Natural killer cell treated with Interleukin-12 subunit alpha and Interleukin-12 subunit beta and Interleukin-15 and Interleukin-18, amount 100 ng/mL, for 72 hours (primary cell): ENCODE data around the gene AGTR1. TPM values are rescaled to one million over a fixed set of nuclear protein-coding genes. Genes with fewer than 3 reads are reported as not detected.

Experiments
- ATAC-seq, 2 donors: fragments of 150-1000 bp; cut with Tn5 transposase in 1 of 2; sonication (Bioruptor Pico), chemical (Tn5 transposase) in 1 of 2; 2 replicates each; pipeline ENCODE4 v1.10.0; 2021
- DNase-seq: peaks from one replicate; pipeline ENCODE4 v3.0.0; 2022; ENCODE audit warnings: low spot score
- H3K27ac Mint-ChIP-seq, 2 donors: 1 replicate in 1 of 2; 2 replicates in 1 of 2; pipeline ENCODE4 v1.8.0; 2022; ENCODE audit warnings: mixed read lengths in 2 of 2, mild to moderate bottlenecking in 1 of 2, moderate library complexity in 1 of 2
- H3K27me3 Mint-ChIP-seq, 2 donors: 1 replicate in 1 of 2; 2 replicates in 1 of 2; pipeline ENCODE4 v1.8.0; 2022; ENCODE audit warnings: mixed read lengths in 2 of 2
- H3K36me3 Mint-ChIP-seq: one replicate; pipeline ENCODE4 v1.8.0; 2022; ENCODE audit warnings: mixed read lengths
- H3K4me1 Mint-ChIP-seq, 2 donors: 1 replicate in 1 of 2; 2 replicates in 1 of 2; pipeline ENCODE4 v1.8.0; 2022; ENCODE audit warnings: low read depth in 2 of 2, mixed read lengths in 2 of 2, mild to moderate bottlenecking in 1 of 2
- H3K4me3 Mint-ChIP-seq: one replicate; pipeline ENCODE4 v1.8.0; 2022; ENCODE audit warnings: mixed read lengths
- H3K9me3 Mint-ChIP-seq: 2 replicates; pipeline ENCODE4 v1.8.0; 2022; ENCODE audit warnings: mixed read lengths
- total RNA-seq, 2 donors: library from RNA; stranded (reverse); gene quantifications; one replicate each; pipeline ENCODE4 v1.2.3, GENCODE V29; 2022

Gene AGTR1
- total RNA-seq, 2 donors from 2014 or later: not detected

GRCh38 chr3:148790370-148790769, 92.7 kb downstream of the AGTR1 start:
- H3K4me1 Mint-ChIP-seq: no peaks in the 10 kb centered on the region
- H3K36me3 Mint-ChIP-seq: no peaks in the 10 kb centered on the region
- H3K9me3 Mint-ChIP-seq: peaks cover under 1% of the 10 kb centered on the region
- DNase-seq (no peak), ATAC-seq (no peak)
- H3K27ac Mint-ChIP-seq: no peak overlapping the region
- H3K4me3 Mint-ChIP-seq: no peak overlapping the region
- no peaks in the 10 kb centered on the region for H3K27me3 Mint-ChIP-seq

GRCh38 chr3:148790851-148791735, 93.4 kb downstream of the AGTR1 start:
- H3K27me3 Mint-ChIP-seq: no peaks in the 10 kb centered on the region
- H3K27ac Mint-ChIP-seq: no peak overlapping the region
- DNase-seq (no peak), ATAC-seq (no peak)
- H3K36me3 Mint-ChIP-seq: no peaks in the 10 kb centered on the region
- H3K9me3 Mint-ChIP-seq: no peaks in the 10 kb centered on the region
- H3K4me3 Mint-ChIP-seq: no peak overlapping the region
- H3K4me1 Mint-ChIP-seq: no peaks in the 10 kb centered on the region

- H3K27me3 Mint-ChIP-seq: no peaks in the 10 kb centered on the region
- no peaks in the 10 kb centered on the region for H3K4me1 Mint-ChIP-seq
- H3K27ac Mint-ChIP-seq: no peak overlapping the region
- no peaks in the 10 kb centered on the region for H3K36me3 Mint-ChIP-seq
- ATAC-seq: no peak
- H3K4me3 Mint-ChIP-seq: no peak overlapping the region
- DNase-seq: no peak
- H3K9me3 Mint-ChIP-seq: no peaks in the 10 kb centered on the region
These were observed 94.2 kb downstream of the AGTR1 start for GRCh38 chr3:148791920-148792319.

- no peak overlapping the region for H3K4me3 Mint-ChIP-seq
- H3K27ac Mint-ChIP-seq: no peak overlapping the region
- no peaks in the 10 kb centered on the region for H3K4me1 Mint-ChIP-seq
- no peak for DNase-seq
- H3K27me3 Mint-ChIP-seq: no peaks in the 10 kb centered on the region
- no peaks in the 10 kb centered on the region for H3K9me3 Mint-ChIP-seq
- peak in 1 of 2 donors; percentile 38 for ATAC-seq
- H3K36me3 Mint-ChIP-seq: no peaks in the 10 kb centered on the region
These were observed 94.8 kb downstream of the AGTR1 start for GRCh38 chr3:148792516-148792915.

Other genes with a start within 250 kb of the AGTR1 start
- not detected for gene CPB1, start 129.9 kb downstream of the AGTR1 start, total RNA-seq
- 1 to 10 TPM in 1 of 2 donors, not detected in 1; 2.9 TPM for gene CPA3, start 167.4 kb downstream of the AGTR1 start, total RNA-seq